ENCODE results near the gene ALPK1.

ALPK1 gene

DNA sequence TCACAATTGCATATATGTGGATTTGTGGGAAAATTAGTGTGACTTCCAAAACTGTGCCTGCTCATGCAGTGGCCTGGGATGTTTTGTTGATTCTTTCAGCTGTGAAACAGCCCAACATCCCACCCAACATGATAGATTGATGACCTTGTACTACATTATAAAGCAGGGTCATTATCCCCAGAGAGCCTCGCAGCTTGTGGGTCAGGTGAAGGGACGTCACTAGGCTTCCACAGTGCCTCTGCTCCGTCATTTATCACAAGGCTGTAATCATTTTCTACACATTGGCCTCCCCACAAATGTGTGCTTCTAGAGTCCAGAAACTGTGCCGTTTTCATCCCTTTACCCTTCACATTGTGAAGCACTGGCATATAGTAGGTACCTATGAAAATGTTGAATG, 31.6 kb downstream of the ALPK1 start:
- DNase-seq (ENCODE audit: low read depth in 2 of 2): no peak

DNA sequence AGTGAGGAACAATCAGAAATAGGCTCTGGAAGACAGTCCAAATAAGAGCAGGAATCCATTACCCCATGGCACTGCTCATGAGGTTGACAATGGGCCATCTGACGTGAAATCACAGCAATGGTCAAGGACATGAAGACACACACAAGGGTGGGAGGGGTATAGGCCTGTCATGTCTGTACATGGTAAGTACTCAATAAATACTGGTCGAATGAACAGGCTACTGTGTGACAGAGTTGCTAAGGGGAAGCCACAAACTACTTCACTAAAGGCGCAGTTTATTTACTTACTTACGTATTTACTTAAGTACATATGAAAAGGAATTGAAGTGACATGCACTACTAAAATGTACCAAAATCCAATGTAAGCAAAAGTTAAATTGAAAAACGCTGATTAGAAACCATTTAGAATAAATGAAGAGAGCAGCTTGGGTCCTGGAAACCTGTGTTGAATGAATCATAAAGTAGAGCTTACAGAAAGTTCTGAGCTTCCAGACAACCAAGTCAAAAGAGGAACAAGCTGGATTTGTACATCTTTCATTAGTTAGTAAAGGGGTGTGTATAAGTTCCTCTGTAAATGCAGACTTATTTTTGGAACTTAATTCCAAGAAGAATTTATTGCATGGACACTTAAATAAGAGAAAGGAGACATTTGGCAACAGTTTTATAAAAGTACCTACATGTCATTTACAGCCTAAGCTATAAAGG, 32.7 kb downstream of the ALPK1 start:
- no peak for DNase-seq (ENCODE audit: low read depth in 2 of 2)

DNA sequence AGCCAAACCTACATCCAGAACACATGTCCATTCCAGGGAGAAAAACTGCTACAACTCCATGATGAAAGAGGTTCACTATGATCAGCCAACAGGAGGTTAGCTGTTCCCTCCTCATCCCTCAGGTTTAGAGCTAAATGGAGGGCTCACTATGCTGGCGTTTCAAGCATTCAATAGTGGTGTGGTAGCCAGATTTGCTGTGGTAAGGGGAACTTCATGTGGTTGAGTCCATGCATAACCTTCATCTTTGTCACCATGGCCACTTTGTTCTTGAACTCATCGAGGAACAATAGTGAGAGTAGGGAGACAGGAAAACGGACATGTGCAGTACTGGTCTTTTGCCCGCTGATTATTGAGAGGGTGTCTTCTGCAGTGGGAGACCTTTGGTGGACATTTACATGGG, 33.8 kb downstream of the ALPK1 start:
- no peak for DNase-seq (ENCODE audit: low read depth in 2 of 2)

DNA sequence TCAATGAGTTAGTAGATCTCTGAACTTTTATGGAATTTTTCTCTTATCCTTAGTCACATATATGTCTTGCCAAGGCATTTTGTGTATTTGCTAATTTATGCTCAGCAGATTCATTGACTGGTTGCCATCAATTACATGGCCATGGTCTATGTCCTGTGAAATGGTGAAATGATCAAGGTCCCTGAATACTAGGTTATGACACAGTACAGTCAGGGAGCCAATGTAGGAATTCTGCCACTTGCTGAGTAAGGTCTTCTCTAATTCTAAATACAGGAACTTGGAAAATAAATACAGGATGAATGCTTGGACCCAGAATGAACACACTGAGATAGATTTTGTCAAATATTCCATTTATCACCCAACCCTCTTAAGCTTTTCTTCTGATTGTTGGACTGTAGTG, 35.2 kb downstream of the ALPK1 start:
- DNase-seq (ENCODE audit: low read depth in 2 of 2): no peak

DNA sequence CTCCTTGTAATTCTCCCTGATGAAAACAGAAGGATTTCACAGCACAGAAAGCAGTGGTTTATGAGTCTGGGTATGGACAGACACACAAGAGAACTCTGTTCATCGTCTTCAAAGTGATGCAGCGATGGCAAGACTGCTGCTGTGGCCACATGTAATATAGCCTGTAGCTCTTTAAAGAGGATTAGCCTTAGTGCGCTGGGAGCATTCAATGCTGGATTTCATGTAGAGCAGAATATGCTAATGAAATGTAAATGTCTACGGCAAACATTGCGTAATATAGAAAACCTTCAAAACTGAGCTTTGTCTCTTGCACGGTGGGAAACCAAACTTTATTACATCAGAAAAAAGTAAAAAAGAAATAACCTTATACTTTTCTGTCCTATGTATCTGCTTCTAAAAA, 42.9 kb downstream of the ALPK1 start:
- DNase-seq (ENCODE audit: low read depth in 2 of 2): no peak

DNA sequence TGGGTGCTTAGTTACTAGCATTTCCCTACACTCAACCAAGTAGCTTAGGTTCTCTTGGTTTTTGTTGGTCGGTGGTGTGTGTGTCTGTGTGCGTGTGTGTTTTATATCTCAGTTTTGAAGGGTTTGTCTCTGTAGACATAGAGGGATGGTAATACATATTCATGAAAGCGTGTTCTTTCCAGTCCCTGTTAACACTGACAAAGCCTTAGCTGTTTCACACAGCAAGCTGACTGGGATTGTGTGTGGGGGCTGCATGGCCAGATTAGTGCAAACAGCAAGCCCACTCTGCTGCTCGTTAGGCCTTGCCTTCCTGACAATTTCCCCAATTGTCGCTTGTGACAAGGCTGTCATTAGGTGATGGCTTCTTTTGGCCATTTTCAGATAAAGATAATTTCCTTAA, 43.9 kb downstream of the ALPK1 start:
- DNase-seq (ENCODE audit: low read depth in 2 of 2): no peak

DNA sequence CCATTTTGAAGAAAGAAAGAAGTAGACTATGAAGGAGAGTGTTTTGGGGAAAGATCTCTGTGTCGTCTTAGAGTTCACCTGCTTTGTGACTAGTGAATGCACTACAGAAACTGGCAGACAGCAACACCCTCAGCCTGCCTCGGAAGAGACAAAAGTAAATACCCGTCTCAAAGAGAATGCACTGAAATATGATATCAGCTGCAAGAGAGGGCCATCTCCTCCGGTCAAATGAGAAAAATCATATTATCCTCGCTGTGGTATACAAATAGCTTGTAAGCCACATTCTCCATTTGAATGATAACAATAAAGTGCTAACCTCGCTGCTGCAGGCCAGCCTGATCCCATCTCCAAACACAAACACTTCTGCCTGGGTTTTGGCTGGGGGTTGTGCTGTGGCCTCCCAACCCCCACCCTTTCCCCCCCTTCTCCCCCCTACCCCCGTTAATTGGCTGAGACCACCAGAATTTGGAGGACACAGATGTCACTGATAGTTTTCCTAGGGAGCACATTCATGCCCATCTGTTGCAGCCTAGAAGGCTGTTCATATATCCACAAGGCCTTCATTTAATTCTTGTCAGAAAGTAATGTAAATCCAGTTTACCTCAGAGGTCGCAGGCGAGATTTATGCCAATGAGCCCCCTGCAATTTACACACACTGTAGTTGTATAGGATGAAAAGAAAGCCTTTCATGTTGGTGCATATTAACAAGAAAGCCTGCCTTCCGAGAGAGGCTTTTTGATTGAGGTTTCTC, 46.3 kb downstream of the ALPK1 start:
- DNase-seq (ENCODE audit: low read depth in 2 of 2): no peak

DNA sequence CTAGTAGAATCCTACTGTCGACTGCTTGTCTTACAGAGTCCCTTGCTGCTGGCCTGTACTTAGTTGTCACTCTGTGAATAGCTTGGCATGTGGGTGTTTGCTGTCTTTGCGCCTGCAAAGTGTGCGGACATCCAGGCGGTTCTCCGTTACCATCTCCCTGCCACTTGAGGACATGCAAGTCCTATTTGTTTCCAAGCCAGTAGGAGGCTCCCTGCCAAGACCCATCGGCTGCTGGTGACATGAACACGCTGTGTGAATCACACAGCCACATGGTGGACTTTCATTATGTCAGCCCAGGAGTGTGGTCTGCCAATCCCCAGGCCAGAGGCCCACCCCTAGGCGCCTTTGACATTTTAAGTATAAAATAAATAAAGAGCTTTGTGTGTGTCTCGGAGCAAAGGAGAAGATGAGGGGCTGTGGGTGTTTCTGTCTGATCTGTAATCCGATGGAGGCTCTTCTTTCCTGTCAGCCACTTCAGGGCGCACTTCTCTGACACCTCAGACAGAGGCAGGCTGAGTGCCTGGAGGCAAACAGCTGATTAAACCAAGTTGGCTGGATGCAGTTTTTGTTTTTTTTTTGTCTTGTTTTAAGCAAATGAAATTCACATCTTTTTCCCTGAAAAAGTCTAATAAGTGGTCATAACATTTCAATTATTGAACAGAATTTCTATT, 51.5 kb downstream of the ALPK1 start:
- no peak for DNase-seq (ENCODE audit: low read depth in 2 of 2)

DNA sequence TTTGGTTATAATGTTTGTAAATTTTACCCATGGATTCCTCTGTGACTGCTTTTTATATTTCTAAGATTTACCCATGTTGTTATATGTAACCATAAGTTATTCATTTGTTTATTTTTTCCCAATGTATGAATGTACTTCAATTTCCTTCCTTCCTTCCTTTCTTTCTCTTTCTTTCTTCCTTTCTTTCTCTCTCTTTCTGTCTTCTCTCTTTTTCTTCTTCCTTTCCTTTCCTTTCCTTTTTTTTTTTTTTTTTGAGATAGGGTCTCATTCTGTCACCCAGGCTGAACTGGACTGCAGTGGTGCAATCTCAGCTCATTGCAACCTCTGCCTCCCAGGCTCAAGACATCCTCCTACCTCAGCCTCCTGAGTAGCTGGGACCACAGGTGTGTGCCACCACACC, 55.6 kb downstream of the ALPK1 start:
- no peak for DNase-seq (ENCODE audit: low read depth in 2 of 2)

DNA sequence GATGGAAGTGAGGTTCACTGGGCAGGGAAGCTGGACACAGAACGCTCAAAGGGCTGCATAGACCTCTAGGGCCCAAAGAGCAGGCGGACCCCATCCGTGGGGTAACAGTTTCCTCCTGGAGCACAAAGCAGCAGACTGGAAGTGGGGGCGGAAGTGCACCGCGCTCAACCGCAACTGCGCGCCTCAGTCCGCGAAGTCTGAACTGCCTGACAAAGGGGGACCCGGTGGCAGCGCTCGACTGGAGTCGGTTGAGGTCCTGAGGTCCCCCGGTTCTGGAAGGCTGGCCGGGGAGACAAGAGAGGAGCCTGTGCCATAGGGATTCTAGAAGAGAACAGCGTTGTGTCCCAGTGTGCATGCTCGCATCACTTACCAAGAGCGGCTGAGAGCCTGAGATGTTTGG, 58.5 kb downstream of the ALPK1 start:
- no peak for DNase-seq (ENCODE audit: low read depth in 2 of 2)

DNA sequence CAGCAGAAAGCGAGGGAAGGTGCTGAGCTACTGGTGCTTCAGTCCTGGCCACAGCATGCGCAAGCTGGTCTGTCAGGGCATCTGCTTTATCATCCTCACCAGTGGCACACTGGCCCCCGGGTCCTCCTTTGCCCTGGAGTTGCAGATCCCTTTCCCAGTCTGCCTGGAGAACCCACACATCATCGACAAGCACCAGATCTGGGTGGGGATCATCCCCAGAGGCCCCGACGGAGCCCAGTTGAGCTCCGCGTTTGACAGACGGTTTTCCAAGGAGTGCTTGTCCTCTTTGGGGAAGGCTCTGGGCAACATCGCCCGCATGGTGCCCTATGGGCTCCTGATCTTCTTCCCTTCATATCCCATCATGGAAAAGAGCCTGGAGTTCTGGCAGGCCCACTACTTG, 60.3 kb downstream of the ALPK1 start:
- no peak for DNase-seq (ENCODE audit: low read depth in 2 of 2)

DNA sequence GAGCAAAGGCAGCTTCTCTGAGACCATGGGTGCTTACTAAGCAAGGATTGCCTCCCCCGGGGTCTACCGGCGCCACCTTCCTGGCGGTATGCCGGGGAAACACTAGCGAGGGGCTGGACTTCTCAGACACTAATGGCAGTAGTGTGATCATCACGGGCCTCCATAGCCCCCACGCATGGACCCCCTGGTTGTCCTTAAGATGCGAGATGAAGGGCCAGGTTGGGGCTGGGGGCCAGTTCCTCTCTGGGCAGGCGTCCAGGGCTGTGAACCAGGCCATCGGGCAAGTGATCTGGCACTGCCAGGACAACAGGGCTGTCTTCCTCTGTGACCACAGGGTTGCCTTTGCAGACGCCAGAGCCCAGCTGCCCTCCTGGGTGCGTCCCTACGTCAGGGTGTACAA, 60.7 kb downstream of the ALPK1 start:
- DNase-seq (ENCODE audit: low read depth in 2 of 2): no peak

DNA sequence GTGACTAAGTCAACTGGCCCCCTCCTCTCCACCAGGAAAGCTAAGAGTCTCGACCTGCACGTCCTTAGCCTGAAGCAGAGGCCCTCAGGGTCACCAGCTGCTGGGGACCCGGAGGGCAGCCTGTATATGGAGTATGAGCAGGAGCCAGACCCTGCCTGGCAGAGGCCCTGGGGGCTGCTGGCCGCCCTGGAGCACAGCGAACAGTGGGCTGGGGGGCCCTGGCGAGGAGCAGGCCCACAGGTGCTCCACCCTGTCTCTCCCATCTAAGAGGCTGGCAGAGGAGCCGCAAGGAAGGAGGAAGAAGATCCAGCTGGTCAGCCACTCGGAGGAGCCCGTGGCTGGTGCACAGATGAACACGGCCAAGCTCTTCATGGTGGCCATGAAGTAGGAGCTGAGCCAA, 61.2 kb downstream of the ALPK1 start:
- DNase-seq (ENCODE audit: low read depth in 2 of 2): no peak

DNA sequence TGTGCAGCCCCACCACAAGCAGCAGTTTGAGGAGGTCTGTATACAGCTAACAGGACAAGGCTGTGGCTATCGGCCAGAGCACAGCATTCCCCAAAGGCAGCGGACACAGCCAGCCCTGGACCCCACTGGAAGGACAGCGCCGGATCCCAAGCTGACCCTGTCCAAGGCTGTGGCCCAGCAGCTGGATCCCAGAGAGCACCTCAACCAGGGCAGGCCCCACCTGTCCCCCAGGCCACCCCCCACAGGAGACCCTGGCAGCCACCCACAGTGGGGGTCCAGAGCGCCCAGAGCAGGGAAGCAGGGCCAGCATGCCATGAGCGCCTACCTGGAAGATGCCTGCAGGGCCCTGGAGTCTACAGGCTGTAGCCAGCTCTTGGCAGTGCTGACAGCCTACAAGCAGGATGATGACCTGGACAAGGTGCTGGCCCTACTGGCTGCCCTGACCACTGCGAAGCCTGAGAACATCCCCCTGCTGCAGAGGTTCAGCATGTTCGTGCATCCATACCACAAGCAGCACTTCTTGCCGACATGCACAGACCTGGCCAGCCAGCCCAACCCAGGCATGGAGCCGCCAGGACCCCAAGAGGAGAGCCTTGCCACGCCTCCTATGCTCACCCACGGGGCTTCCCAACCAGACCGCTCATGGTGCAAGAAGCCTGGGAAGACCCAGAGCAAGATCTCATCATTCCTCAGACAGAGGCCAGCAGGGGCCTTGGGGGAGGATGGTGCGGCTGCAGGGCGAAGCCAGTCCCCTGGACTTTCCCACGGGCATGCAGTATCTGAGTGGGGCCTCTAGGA, 62.0 kb downstream of the ALPK1 start:
- no peak for DNase-seq (ENCODE audit: low read depth in 2 of 2)

DNA sequence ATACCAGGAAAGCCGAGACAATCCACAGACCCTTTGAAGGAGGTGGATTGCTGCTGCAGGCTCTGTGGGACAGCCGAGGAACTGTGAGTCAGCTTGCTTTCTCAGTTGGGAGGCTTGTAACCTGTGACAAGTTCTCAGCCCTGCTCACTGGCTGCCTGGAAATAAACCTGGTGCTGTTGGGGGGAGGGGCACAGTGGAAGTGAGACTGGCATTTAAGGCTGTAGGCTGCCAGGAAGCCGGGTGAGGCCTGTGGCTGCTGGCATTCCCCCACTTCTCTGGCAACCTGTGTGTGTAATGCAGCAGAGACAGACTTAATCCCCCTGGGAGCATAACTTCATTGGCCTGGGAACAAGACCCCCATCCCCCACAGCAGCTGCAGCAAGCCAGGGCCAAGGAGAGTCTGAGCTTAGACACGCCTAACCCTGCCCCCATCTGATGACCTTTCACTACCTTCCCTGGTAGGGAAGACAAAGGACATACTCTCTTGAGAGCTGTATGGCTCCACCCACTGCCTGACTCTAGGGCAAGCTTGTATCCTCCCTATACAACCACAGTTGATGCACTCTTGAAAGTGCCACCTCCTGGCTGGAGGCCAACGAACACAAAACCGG, 64.1 kb downstream of the ALPK1 start:
- DNase-seq (ENCODE audit: low read depth in 2 of 2): no peak

DNA sequence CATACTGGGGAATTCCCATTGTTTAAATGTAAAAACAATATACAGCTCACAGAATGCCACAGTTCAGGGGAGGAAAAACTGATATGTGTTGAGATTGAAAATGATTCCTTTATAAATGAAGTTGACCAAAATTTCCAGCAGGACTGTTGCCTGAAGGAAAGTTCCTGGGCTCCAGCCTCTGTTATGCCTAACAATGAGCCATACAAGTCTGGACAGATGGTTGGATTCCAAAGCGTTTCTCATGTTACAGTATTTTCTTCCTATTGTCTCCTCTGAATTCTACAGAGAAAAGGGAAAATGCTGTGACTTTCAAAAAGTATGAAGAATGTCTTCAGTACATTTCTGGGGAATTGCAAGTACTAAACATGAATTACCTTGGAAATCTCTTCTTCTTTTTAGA, 73.3 kb downstream of the ALPK1 start:
- no peak for DNase-seq (ENCODE audit: low read depth in 2 of 2)

DNA sequence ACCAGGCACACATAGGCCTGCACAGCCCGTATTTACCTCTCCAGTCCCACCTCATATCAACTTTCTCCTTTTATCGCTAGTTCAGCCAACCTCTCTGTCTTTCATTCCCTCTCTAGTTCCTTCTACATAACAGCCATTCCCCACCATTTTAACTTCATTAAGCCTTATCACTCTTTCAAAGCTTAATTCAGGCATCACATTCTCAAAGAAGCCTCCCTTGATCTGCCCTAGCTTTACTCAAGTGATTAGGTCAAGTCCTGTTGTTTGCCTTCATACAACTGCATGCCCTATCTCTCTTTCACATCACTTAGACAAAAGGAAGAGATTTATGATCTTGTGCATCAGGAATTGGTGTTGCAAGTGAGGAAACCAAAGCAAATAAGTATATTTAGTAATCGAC, 74.2 kb downstream of the ALPK1 start:
- DNase-seq (ENCODE audit: low read depth in 2 of 2): no peak

DNA sequence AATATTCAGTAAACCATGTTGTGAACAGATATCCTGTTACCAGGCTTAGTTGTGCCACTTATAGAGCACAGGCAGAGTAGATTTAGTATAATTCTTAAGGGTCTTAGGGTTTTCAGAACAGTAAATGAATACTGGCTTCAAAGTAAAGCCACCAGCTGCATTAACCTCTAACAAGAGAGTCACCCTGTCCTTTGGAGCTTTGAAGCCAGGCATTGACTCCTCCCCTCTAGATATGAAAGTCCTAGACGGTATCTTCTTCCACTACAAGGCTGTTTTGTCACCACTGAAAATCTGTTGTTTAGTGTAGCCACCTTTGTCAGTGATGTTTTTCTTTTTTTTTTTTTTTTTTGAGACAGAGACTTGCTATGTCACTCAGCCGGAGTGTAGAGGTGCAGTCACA, 77.7 kb downstream of the ALPK1 start:
- no peak for DNase-seq (ENCODE audit: low read depth in 2 of 2)

DNA sequence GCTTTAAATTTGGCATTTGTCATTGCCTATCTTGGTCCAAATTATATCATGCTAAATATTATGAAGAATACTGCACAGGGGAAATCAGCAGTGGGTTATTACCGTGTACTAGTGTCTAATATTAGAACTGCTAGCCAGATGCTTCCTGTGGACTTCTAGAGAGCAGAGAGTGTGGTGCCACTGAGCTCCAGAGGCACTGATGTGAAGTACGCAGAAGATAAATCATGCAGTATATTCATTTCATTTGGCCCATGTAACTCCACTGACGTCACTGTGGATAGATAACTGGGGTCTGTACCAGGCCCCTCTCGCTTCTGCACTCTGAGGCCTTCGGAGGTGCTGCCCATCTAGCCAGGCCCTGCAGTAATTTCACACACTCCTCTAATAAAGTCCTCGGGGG, 80.0 kb downstream of the ALPK1 start:
- no peak for DNase-seq (ENCODE audit: low read depth in 2 of 2)

DNA sequence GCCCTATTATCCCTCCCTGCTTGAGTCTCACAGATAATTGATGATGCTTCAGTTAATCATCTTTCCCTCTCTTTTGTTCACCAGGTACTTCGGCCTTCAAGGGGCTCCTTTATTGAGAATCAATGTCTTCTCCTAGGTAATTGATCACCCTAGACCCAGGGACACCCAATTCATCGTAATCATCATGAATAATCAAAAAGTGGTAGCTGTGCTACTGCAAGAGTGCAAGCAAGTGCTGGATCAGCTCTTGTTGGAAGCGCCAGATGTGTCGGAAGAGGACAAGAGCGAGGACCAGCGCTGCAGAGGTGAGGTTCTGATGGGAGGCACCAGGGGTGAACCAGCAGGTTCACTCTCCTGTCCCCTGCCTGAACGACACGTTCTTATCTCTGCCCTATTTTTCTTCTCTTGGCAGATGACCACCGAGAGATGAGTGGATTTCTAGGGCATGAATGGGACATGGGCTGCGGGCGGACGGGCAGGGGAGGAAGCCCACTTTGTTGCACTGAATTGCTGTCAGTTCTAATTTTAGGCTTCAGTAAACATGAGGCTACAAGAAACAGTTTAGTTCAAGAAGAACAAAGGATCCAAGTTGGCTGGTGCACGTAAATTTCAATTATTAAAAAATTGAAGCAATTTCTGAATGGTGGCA, 80.5 kb downstream of the ALPK1 start:
- DNase-seq (ENCODE audit: low read depth in 2 of 2): no peak

DNA sequence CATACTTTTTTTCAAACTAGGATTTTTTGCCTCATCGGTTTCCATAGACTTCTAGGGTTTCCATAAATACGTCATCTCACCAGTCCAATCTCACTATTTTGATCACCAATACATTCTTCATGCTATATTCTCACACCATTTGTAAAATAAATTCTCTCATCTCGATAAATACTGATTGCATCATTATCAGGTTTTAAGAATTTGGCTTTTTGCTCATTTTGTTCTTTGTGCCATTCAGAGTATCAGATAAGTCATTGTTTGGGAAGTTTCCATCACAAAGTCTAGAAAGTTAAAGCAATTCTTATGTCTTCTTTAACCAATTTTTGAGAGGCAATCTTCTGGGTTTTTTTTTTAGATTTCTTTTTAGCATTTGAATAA, 81.1 kb downstream of the ALPK1 start:
- DNase-seq (ENCODE audit: low read depth in 2 of 2): no peak
